HG02571 (cell line): ENCODE results near the gene QPCT.
"Not testable (repeated sequence)": the region's sequence is repeated elsewhere in the genome, so short reads cannot be mapped to it uniquely, and the experiment has no call there.

ENCODE experiments used
- ATAC-seq: cut with Tn5 transposase; IDR thresholded peaks from one replicate; pipeline ENCODE4 v1.9.1; 2021; ENCODE audit warnings: mild to moderate bottlenecking, moderate library complexity; ENCODE audit not compliant: unreplicated experiment

The QPCT gene

DNA sequence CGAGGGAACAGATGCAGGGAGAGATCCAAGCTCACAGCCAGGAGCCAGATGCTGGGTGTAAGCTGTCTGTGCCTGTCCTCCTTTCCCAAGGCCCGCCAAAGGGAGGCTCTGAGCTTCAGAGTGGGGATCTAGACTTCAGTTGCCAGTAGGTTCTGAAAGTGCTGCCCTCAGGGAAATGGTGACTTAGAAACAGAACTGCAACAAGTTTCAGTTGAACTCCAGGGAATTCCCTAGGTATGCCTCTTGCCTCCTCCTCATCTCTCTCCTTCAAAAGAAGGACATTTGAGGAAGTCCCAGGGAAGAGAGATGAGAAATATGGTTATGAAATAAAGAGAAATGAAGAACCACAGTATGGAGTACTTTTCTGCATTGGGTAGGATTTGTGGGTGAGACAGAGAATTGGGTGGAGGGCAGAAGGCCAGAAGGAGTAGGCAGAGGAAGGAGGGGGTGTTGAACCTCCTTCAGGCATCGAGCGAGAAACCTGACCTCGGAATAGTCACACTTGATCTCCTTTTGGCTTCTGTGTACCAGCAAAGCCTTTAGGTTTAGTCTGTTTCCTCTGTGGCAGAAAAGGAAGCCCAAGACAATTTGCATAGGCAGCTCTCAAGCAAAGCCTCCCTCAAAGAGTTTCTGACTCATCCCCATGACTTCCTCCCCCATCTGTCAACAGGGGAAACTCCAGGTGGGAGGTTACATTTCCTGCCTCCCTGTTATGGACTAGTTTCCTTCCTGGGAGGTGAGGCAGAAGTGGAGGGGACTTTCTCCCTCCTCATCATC lies 45.7 kb downstream of the QPCT start:
- ATAC-seq: peak; percentile 84

DNA sequence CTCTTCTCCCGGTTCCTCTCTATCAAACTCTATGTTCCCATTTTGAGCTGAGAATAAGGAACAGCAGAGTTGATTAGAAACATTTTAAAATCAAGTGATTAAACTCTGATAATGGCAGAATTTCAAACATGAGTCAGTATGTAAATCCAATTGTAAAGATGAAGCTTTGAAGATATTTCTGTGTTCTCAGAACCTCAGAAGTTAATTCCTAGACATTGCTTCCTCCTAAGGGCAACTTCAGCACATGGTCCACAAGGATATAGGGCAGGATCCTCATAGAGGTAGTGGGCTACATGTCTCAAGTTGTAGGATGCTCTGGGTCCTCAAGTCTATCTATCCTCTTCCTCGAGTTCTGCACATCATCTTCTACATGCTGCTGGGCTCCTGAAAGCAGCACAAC lies 46.3 kb downstream of the QPCT start:
- ATAC-seq: no peak

DNA sequence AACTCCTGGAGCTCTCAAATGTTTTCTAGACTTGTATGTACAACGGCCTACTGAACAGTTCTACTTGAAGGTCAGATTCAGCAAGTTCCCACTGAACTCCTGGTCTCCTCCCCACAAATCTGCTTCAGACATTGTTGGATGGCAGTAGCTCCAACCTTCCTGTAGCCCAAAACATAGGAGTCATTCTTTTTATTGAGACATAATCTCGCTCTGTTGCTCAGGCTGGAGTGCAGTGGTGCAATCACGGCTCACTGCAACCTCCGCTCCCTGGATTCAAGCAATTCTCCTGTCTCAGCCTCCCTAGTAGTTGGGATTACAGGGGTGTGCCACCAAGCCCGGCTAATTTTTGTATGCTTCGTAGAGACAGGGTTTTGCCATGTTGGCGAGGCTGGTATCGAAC lies 47.3 kb downstream of the QPCT start:
- ATAC-seq: no peak

DNA sequence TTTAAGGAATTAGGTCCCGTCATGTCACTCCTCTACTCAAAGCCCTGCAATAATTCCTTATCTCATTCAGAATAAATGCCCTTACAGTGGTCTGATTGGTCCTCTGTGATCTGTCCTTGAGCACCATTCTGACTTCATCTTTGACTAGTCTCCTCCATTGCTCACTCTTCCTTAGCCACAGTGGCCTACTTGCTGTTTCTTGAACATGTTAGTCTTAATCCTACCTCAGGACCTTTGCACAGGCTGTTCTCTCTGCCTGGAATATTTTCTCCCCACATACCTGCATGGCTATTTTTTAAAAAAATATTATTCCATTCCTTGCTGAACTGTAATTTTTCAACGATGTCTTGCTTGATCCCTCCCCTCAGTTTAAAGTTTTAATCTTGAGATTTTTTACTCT lies 48.0 kb downstream of the QPCT start:
- ATAC-seq: no peak

DNA sequence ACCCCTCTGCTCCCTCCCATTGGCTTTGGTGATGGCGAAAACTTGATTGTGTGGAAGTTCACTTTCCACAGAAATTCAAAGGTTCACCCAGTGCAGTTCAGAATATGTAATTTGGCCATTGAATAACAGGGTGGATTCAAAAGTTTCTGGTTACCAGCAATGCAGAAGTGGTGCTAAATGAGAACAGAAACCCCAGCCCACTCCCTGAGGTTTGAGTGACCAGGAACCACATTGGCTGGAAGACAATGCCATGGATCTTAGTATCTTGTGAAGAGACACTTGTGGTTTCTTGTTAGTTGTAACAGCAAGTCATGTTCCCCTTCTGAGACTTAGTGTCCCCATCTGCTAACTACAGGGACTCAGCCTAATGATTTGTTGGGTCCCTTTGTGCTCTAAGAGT lies 49.8 kb downstream of the QPCT start:
- ATAC-seq: no peak

DNA sequence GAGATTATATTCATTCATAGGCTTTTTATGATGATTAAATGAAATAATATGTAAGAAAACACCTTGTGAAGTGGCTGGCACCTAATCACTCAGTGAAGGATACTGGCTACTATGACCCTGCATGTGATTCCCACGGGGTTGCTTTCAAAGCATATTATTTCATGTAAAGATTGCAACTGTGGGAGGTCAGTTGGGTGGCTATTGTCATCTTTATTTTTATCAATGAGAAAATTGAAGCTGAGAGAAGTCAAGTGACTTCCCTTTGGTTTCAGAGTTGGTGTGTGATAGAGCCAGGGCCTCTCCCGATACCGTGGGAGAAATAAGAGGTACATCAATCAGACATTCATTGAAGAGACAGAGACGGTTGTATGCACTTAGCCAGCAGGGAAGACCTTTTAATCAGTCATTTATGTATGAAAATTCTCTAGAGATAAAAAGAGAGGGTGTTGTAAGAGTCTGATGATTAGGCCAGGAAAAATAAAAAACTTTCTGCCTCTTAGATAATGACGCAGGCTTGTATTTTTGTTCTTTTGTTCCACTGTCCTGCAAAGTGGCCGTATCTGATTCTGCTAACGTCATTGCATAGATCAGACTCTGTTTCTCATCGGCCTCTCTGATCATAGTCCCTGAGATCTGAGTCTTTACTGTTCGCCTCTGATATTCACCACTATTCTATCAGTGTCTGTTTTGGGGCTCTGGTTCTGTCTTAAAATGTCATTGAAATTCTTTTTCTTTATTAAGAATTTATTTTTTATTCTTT lies 50.5 kb downstream of the QPCT start:
- ATAC-seq: no peak

DNA sequence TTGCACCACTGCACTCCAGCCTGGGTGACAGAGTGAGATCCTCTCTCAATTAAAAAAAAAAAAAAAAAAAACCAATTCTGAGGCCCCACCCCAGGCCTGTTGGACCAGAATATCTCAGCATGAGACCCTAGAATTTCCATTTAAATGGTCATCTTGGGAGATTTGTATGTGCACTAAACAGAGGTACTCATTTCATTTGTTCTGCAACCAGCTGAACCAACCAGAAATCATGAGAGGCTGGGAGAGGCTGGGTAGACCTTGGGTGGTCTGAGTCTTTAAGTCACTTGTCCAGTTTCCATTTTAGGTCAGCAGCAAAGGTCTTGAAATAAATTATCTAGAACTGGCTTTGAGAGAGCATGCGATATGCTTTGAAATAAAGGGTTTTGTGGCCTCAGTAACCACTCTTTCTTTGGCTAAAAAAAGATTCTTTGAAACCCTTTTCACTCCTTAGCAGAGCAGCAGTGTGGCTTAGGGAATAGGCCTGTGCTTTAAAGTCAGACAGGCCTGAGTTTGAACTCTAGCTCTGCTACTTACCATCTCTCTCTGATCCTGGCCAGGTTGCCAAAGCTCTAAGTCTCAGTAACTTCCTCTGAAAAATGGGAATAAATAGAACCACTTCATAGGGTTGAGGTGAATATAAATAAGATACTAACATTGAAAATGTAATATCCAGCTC lies 52.6 kb downstream of the QPCT start:
- no peak for ATAC-seq

DNA sequence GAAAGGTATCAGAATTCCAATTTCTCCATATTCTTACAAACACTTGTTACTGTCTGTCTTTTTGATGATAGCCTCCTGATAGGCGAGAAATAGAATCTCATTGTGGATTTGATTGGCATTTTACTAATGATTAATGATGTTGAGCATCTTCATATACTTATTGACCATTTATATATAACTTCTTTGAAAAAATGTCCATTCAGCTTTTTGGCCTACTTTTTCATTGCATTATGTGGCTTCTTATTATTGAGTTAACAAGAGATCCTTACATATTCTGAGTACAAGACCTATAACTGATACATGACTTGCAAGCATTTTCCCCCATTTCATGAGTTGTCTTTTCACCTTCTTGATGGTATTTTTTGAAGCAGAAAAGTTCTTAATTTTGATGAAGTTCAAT lies 54.6 kb downstream of the QPCT start:
- no peak for ATAC-seq

DNA sequence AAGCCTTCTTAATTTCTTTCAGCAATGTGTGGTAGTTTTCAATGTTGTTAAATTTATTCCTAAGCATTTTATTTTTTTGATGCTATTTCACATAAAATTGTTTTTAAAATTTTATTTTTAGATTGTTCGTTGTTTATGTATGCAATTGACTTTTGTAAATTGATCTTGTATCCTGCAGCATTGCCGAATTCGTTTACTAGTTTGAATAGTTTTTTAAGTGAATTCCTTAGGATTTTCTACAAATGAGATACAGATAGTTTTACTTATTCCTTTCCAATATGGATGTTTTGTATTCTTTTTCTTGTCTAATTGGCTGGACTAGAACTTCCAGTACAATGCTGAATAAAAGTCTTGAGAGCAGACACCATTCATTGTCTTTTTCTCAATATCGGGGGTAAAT lies 55.6 kb downstream of the QPCT start:
- ATAC-seq: no peak

DNA sequence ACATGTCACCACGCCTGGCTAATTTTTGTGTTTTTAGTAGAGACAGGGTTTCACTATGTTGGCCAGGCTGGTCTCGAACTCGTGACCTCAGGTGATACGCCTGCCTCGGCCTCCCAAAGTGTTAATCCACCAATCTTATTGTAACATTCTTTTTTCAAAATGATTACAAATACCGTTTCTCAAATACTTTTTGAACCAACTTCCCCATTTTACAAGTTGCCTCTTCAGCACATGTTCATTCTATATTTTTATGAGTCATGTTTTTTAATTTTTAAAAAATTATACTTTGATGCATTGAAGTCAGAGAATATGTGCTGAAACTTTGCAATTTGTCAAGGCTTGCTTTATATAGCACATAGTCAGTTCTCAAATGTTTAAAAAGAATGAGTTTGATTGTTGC lies 58.2 kb downstream of the QPCT start:
- ATAC-seq: no peak

DNA sequence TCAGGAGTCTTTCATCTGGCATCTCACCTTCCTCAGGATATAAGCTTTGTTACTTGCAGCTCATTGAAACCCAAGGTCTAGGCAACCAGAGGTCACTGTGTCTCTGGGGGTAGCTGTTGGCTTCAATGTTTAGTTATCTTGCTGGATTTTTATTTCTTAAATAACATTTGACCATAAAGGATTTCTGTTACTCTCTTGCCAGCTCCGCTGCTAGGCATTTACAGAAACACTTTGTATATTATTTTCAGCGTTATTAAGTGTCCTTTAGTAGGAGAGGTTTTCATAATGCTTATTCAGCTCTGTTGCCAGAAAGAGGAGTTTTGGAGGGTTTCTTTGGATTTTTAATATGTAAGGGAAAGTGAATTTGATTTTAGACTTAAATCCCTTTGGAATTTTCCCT lies 61.4 kb downstream of the QPCT start:
- ATAC-seq: no peak

DNA sequence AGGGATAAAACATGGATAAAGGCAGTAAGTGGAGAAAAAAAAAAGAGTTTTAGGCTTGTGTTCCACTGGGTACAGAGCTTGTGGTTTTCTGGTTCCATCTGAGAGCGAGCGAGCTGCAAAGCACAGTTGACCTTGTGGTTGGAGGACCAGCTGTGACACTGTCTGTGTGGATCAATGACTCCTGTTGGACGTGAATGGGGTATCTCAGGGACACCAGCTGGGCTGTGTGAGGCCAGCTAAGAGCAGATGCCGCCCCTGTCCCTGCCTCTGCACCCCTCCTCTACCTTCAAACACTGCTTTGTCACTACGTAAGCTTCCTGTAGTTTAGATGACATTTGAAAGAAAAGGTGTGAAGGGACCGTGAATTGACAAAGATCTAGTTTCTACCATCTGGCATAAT lies 67.8 kb downstream of the QPCT start:
- ATAC-seq: no peak

DNA sequence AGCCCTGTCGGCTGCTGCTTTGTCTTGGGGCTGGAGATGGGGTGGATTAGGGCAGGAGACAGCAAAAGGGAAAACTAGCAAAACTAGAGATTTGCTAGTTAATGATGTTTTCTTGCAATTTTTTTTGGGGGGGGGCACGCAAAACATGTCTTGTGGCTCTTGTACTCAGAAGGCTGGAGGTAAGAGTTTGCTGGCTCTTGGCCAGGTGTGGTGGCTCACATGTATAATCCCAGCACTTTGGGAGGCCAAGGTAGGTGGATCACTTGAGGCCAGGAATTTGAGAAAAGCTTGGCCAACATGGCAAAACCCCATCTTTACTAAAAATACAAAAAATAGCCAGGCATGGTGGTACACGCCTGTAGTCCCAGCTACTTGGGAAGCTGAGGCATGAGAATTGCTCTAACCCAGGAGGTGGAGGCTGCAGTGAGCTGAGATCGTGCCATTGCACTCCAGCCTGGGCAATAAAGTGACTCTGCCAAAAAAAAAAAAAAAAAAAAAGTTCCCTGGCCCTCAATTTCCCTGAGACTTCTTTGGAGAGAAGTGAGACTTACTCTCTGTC lies 69.6 kb downstream of the QPCT start:
- not testable (repeated sequence) for ATAC-seq

DNA sequence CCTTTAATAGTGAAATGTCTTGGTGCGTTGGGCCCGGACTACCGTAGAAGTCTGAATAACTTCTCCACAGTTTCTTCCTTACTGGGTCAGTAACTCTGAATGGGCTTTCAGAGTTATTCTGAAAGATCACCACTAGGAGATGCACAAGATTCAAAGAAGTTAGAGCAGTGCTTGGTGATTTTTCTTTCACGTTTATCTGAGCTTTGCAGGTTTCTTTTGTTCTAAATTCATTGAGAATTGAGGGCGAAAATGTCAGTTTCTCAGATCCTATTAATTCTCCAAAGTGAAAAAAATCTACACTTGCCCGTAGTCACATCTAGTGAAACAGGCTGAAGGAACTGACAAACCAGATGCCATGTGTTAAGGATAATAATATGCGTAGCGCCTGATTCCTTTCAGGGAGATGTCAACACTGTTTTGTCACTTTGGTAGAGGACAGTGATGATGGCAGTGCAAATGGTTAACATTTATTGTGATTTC lies 70.1 kb downstream of the QPCT start:
- no peak for ATAC-seq

DNA sequence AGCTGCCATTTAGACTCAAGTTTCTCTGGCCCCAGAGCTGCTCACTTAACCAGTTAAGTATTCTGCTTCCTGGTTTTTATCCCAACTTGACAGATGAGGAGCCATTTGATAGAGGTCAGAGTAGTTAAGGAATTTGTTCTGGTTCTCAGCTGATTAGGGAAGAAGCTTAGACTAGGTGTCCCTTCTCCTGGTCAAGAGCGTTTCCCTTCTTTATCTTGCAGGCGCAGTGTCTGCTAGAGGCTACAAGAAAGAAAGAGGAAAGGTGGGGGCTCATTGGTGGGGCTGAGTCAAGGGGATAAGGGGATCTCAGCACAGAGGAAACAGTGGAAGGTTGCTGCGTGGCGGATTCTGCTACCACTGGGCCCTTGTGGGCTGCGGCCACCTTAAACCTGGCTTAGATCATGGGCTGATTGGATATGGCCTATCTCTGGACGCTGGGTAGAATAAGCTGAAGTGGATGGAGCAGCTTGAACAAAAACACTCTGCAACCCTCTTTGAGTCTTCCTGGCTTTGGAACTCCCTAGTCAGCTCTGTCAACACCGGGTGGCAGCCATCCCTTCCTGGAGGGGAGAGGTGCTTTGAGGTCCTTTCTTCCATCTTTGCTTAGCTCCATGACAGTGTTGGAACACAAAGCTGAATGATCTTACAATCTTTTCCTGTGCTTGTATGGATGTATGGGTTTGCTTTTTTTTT lies 70.8 kb downstream of the QPCT start:
- no peak for ATAC-seq

DNA sequence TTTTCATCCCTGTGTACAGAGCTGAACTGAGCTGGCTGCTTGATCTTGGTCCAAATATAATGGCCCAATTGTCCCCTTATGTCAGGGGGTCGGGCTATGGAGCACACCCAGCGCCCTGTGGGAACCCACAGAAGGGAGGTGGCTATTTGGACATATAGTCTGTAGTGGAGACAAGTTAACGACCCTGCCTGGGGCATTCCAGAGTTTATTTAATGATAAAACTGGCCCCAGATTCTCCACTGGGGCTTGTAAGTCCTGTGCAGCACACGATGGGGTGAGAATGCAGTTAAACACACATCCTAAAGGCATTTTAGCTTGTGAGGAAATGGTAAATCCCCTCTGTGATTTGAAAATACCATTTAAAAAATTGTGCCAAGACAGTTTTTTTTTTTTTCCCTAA lies 72.9 kb downstream of the QPCT start:
- ATAC-seq: no peak

DNA sequence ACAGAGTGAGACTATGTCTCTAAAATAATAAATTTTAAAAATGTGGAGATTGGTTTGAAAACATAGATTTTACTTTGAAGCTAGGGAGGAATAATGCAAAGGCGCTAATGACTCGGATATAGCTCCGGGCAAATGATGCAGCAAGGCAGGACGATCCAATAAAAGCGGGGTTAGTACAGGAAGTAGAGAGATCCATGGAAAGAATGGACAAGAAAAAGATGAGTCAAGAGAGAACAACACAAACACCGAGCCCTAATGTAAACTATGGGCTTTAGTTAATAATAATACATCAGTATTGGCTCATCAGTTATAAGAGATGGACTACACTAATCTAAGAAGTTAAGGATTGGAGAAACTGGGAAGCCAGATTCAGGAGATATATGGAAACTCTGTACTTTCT lies 74.5 kb downstream of the QPCT start:
- ATAC-seq: no peak

DNA sequence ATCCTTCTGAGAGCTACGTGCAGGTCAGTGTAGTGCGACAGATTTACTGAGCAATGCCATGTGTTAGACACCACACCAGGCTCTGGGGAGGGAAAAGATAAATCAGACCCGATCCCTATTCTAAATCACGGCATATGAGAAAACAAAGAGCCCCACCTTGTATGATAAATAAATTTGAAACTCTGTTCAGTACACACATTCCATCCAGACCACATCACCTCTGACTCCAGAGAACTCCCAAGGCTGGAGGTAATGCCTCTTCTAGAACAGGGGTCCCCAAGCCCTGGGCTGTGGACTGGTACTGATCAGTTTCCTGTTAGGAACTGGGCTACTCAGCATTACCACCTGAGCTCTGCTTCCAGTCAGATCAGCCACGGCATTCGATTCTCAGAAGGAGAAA lies 77.3 kb downstream of the QPCT start:
- no peak for ATAC-seq

DNA sequence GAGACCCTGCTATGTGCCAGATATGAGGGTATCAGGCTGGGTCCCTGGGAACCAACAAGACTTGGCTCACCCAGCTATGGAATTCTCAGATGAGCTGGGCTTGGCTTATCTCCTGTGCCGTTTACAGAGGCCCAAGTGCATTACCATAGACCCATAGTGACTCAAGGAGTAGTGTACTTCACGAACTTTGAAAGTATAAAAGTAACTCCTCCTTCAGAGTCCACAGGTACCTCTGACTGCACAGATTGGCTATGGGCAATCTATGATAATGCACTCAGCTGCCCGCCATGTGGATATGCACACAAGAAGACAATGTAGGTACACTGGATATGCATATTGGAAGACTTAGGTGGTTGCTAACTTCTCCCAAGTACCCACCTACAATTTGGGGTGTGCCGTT lies 78.4 kb downstream of the QPCT start:
- ATAC-seq: no peak
